GM23338 (cell line): Measurements from ENCODE around the gene MRPL18. TPM values are rescaled to one million over a fixed set of nuclear protein-coding genes. Genes with fewer than 3 reads are reported as not detected.
"Not testable (repeated sequence)": the region's sequence is repeated elsewhere in the genome, so short reads cannot be mapped to it uniquely, and the experiment has no call there.

Experiments used
- ATAC-seq: fragments of 200-7000 bp; cut with Tn5 transposase; 3 replicates; pipeline ENCODE4 v1.9.1; 2020
- DNase-seq: peaks from one replicate; pipeline ENCODE4 v3.0.0-alpha.2; 2015; ENCODE audit warnings: low spot score
- H2AFZ ChIP-seq: fragments of 200-600 bp; sonication (generic); 2 replicates; pipeline ENCODE4 v1.8.0; 2016; ENCODE audit warnings: antibody characterized with exemption, mild to moderate bottlenecking, moderate library complexity
- H3F3A ChIP-seq: fragments of 200-600 bp; sonication (generic); replicated peaks from 2 replicates; pipeline ENCODE4 v1.8.0; 2017; ENCODE audit warnings: antibody characterized with exemption, mixed run types, low read depth
- H3K27ac ChIP-seq: fragments of 200-600 bp; sonication (generic); 2 replicates; pipeline ENCODE4 v1.6.1; 2016; ENCODE audit warnings: low read depth
- H3K27me3 ChIP-seq: fragments of 200-600 bp; sonication (generic); 2 replicates; pipeline ENCODE4 v1.8.0; 2016; ENCODE audit warnings: mild to moderate bottlenecking, mixed run types, moderate library complexity; ENCODE audit not compliant: insufficient read depth
- H3K36me3 ChIP-seq: fragments of 200-600 bp; sonication (generic); 2 replicates; pipeline ENCODE4 v1.8.0; 2016; ENCODE audit warnings: mild to moderate bottlenecking; ENCODE audit not compliant: insufficient read depth
- H3K4me1 ChIP-seq: fragments of 200-600 bp; sonication (generic); 2 replicates; pipeline ENCODE4 v1.8.0; 2016; ENCODE audit warnings: mild to moderate bottlenecking, moderate library complexity; ENCODE audit not compliant: insufficient read depth
- H3K4me2 ChIP-seq: fragments of 200-600 bp; sonication (generic); 2 replicates; pipeline ENCODE4 v1.7.1; 2017; ENCODE audit warnings: mixed run types
- H3K4me3 ChIP-seq: fragments of 200-600 bp; sonication (generic); 2 replicates; pipeline ENCODE4 v1.6.1; 2016; ENCODE audit warnings: mixed run types
- H3K79me2 ChIP-seq: fragments of 200-600 bp; sonication (generic); replicated peaks from 2 replicates; pipeline ENCODE4 v1.8.0; 2017; ENCODE audit warnings: mild to moderate bottlenecking; ENCODE audit not compliant: insufficient read depth
- H3K9me2 ChIP-seq: fragments of 200-600 bp; sonication (generic); 2 replicates; pipeline ENCODE4 v1.8.0; 2017; ENCODE audit not compliant: insufficient read depth
- H4K20me1 ChIP-seq: fragments of 200-600 bp; sonication (generic); replicated peaks from 2 replicates; pipeline ENCODE4 v1.8.0; 2017; ENCODE audit warnings: mild to moderate bottlenecking; ENCODE audit not compliant: insufficient read depth
- H3K27ac Mint-ChIP-seq: 2 replicates; pipeline ENCODE4 v1.8.0; 2020; ENCODE audit warnings: inconsistent platforms, mild to moderate bottlenecking, moderate library complexity, mixed read lengths
- H3K27me3 Mint-ChIP-seq: 3 replicates; pipeline ENCODE4 v1.8.0; 2022; ENCODE audit warnings: low read depth, mild to moderate bottlenecking, moderate library complexity, mixed read lengths, inconsistent platforms; ENCODE audit not compliant: insufficient read depth, poor library complexity
- H3K36me3 Mint-ChIP-seq: 3 replicates; pipeline ENCODE4 v1.8.0; 2021; ENCODE audit warnings: low read depth, mild to moderate bottlenecking, inconsistent platforms, moderate library complexity, mixed read lengths
- H3K4me1 Mint-ChIP-seq: 3 replicates; pipeline ENCODE4 v1.8.0; 2020; ENCODE audit warnings: mild to moderate bottlenecking, inconsistent platforms, mixed read lengths
- H3K4me3 Mint-ChIP-seq: 3 replicates; pipeline ENCODE4 v1.8.0; 2021; ENCODE audit warnings: moderate library complexity, mild to moderate bottlenecking, inconsistent platforms, mixed read lengths
- H3K9me3 Mint-ChIP-seq: 3 replicates; pipeline ENCODE4 v1.8.0; 2020; ENCODE audit warnings: moderate library complexity, mild to moderate bottlenecking, inconsistent platforms, mixed read lengths
- CREB1 ChIP-seq: fragments of 250-450 bp; sonication (Bioruptor Pico); IDR thresholded peaks from 2 replicates; pipeline ENCODE4 v1.5.0; 2020; ENCODE audit warnings: low read depth, mild to moderate bottlenecking, moderate library complexity
- EZH2 ChIP-seq: fragments of 200-600 bp; sonication (generic); IDR thresholded peaks from one replicate; pipeline ENCODE4 v1.8.0; 2017; ENCODE audit warnings: antibody characterized with exemption, mild to moderate bottlenecking, low read depth; ENCODE audit not compliant: unreplicated experiment
- POLR2AphosphoS5 ChIP-seq: IDR thresholded peaks from 2 replicates; pipeline ENCODE4 v1.6.1; 2016; ENCODE audit warnings: antibody characterized with exemption, low read depth
- ZNF462 ChIP-seq: fragments of 250-450 bp; sonication (Bioruptor Pico); IDR thresholded peaks from 2 replicates; pipeline ENCODE4 v1.5.0; 2020; ENCODE audit warnings: mild to moderate bottlenecking, moderate library complexity
- polyA plus RNA-seq: library from polyadenylated mRNA; unstranded; fragments of >200 nt; fragmentation: Nextera tagmentation; extraction: Ambion mirVana; gene quantifications from 2 replicates; pipeline ENCODE4 v1.2.1, GENCODE V29; 2016
- total RNA-seq: library from RNA; depleted of rRNA; stranded (reverse); fragments of >200 nt; shearing (Covaris generic); gene quantifications from 2 replicates; pipeline ENCODE4 v1.2.3, GENCODE V29; 2014

MRPL18 gene
- total and polyA plus RNA-seq, 2 experiments from 2014 or later: 91.4 to 228 TPM

DNA sequence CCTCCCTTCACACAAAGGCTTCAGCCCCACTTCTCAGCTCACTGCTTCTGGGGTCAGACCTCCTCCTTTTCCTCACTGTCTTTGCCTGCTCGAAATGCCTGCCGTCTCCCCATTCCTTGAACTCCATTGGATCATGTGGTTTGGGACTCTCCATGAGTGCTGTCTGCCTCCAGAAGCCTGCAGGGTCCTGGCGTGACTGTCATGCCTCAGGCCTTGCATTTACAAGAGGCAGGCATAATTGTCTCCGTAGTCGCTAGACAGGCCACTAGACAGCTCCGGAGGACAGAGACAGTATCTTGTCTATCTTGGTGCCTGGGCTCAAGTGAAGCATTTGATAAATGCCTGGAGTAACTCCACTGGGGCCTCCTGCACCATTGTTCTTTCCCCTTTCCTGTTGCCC is 25.1 kb downstream of the MRPL18 start (continued):
- TF ChIP-seq ZNF462 (CRISPR knock-in tag): no peak

DNA sequence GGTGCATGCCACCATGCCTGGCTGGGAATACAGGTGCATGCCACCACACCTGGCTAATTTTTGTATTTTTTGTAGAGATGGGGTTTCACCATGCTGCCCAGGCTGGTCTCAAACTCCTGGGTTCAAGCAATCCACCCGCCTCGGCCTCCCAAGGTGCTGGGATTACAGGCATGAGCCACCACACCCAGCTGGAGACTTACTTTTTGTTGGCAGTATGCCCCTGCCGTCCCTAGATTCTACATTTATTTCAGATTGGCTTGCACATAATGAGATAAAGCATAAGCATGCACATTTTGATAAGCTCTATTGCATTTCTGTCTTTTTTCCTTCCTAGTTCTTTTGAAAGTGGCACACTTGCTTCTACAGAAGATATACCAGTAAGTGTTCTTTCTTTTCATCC is 26.5 kb downstream of the MRPL18 start:
- not testable (repeated sequence) for H3K4me3 ChIP-seq, H3K79me2 ChIP-seq, H3K27ac ChIP-seq, H3K4me3 Mint-ChIP-seq, H3F3A ChIP-seq, H3K4me2 ChIP-seq, DNase-seq, H4K20me1 ChIP-seq, H3K9me3 Mint-ChIP-seq, H3K36me3 Mint-ChIP-seq, H3K4me1 ChIP-seq, H3K9me2 ChIP-seq, ATAC-seq, H3K36me3 ChIP-seq, H3K27me3 ChIP-seq, H2AFZ ChIP-seq, H3K27ac Mint-ChIP-seq
- Mint-ChIP-seq H3K27me3 (peaks cover 25% of the 10 kb centered on the region), H3K4me1 (peaks cover 37% of the 10 kb centered on the region)

- Histone ChIP-seq H3K4me3 (no peak overlapping the region), H3K36me3 (no peaks in the 10 kb centered on the region), H3K79me2 (no peaks in the 10 kb centered on the region), H3K27me3 (no peaks in the 10 kb centered on the region), H3K9me2 (no peaks in the 10 kb centered on the region), H4K20me1 (no peaks in the 10 kb centered on the region), H3K27ac (no peak overlapping the region), H3F3A (no peaks in the 10 kb centered on the region), H3K4me2 (no peak overlapping the region), H3K4me1 (no peaks in the 10 kb centered on the region), H2AFZ (no peak overlapping the region)
- Mint-ChIP-seq H3K9me3 (no peaks in the 10 kb centered on the region), H3K27me3 (peaks cover 29% of the 10 kb centered on the region), H3K27ac (no peak overlapping the region), H3K4me1 (peaks cover 26% of the 10 kb centered on the region), H3K4me3 (no peak overlapping the region), H3K36me3 (no peaks in the 10 kb centered on the region; the same call in 2 of the 3 replicates)
- ATAC-seq (no peak), DNase-seq (no peak)
- TF ChIP-seq POLR2AphosphoS5 (no peak), CREB1 (CRISPR knock-in tag) (no peak), EZH2 (no peak)
These were observed 27.9 kb downstream of the MRPL18 start for GRCh38 chr6:159817951-159818739.
